DMS 273 (cell line): ENCODE data around the gene NPIPA3.
A peak's percentile ranks its signal among the peaks of the same experiment; 100 is the strongest.
"Not testable (repeated sequence)": the region's sequence is repeated elsewhere in the genome, so short reads cannot be mapped to it uniquely, and the experiment has no call there.

Experiments
- DNase-seq: peaks from one replicate; lab custom pipeline; 2025; ENCODE audit not compliant: unreplicated experiment; lab: John Stamatoyannopoulos, UW

The NPIPA3 gene

GRCh38 chr16:14703156-14704011 is at the start of gene NPIPA3:
NPIPA3 (plus strand) TSS chr16:14703411; CDS start chr16:14708944, 5,533 bp downstream.
- DNase-seq: not testable (repeated sequence)

- DNase-seq: peak; percentile 24
These were observed 45.1 kb upstream of the NPIPA3 start for GRCh38 chr16:14658063-14658462.

DNA sequence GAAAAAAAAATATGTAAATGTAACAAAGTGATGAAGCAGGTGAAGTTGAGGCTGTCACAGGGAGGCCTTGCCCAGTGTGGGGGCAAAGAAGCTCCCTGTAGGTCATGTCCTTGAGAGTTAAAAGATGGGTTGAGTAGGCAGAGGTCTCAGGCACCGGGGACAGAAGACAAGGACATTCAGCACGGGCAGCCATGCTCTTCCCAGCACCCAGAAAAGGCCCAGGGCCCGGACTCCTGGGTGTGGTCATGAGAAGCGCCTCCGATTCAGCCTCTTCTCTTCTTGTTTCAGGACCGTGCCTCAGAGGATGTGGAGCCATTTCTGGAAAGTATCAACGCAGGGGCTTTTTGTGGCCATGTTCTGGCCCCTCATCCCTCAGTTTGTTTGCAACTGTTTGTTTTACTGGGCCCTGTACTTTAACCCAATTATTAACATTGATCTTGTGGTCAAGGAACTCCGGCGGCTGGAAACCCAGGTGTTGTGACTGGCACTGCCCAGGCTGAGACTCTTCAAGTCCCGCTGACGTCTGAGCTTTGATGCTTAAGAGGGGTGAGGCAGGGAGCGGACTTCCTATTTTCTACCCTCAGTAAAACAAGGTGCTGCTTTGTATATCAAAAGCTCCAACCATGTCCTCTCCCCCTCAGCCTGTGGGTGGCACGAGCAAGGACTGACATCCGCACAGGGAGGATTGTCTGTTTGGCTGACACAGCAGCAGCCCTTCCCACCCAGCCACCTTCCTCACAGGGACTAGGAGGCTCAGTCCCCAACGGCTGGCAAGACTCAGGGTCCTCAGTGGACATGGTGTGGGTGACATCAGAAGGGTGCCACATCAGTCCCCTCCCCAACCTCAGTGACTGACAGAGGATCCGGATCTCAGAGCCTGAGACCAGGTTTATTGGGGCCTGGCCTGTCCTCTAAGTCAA is 35.6 kb upstream of the NPIPA3 start:
- no peak for DNase-seq

GRCh38 chr16:14668556-14669223 is 34.5 kb upstream of the NPIPA3 start:
- no peak for DNase-seq

DNA sequence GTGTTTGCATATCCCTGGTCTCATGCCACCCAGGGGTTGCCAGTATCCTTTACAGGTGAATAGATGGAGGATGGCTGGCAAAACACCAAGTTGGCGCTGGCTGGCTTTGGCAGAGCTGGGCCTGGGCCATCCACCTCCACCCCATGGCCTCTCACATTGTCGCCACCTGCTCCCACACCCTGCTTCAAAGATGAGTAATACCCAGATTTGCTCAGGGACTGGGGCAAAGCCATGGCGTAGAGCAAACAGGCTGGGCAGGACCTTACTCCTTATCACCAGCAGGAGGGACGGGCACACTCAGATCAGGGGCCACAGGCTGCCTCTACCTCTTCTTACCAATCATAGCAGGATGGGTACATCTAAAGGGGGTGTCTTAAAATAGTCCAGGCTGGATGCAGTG is 33.4 kb upstream of the NPIPA3 start:
- peak; percentile 28 for DNase-seq

DNA sequence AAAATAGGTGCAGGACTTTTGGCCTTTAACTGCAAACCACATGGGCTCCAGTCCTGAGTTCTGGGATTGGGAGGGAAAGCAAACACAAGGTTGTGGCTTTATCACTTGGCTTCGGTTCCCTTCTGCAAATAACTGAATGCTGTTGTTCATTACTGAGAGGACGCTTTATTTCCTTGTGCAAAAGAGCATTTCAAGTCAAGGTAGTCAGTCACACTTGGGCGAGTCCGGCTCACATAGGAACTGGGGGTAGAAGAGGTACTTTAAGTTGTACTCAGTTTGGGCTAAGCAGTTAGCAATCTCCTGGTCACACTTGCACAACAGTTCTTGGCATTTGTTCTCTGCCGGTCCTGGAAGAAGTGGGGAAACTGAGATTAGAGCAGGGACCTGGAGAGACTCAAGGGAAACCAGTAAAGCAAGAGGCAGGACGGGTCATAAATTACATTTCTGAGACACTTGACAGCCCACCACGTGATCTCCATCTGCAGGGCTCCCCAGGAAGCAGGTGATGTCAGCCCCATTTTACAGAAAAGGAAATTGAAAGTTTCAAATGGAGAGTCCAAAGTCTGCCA is 30.7 kb upstream of the NPIPA3 start:
- peak; percentile 10 for DNase-seq

DNA sequence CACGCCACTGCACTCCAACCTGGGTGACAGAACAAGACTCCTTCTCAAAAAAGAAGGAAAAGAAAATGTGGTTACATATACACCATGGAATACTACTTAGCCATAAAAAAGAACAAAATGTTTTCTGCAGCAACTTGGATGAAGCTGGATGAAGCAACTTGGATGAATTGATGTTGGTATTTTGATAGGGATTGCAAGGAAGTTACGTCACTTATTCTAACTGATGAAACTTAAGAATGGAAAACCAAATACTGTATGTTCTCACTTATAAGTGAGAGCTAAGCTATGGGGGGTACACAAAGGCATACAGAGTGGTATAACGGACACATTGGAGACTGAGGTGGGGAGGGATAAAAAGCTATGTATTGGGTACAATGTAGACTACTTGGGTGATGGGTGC is 26.6 kb upstream of the NPIPA3 start:
- no peak for DNase-seq

- DNase-seq: no peak
These were observed 25.6 kb upstream of the NPIPA3 start for GRCh38 chr16:14677627-14678026.

GRCh38 chr16:14678748-14679497 is 24.3 kb upstream of the NPIPA3 start:
- DNase-seq: no peak

DNA sequence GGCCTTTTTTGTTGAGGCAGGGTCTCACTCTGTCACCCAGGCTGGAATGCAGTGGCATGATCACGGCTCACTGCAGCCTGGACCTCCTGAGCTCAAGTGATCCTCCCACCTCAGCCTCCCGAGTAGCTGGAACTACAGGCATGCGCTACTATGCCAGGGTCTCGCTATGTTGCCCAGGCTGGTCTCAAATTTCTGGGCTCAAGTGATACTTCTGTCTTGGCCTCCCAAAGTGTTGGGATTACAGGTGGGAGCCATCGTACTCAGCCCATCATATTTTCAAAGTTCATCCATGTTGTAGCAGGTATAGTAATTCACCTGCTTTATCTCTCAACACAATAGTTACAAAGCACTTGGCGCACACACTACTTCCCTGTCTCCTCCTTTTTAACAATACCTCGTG is 22.8 kb upstream of the NPIPA3 start:
- DNase-seq: not testable (repeated sequence)

GRCh38 chr16:14681115-14681514 is 22.1 kb upstream of the NPIPA3 start:
- DNase-seq: no peak

GRCh38 chr16:14682121-14682520 is 21.1 kb upstream of the NPIPA3 start:
- no peak for DNase-seq

- not testable (repeated sequence) for DNase-seq
These were observed 17.1 kb upstream of the NPIPA3 start for GRCh38 chr16:14685870-14686793.

GRCh38 chr16:14694129-14694528 is 9.1 kb upstream of the NPIPA3 start, which contains the start of gene PLA2G10:
PLA2G10 (minus strand) TSS chr16:14694308; CDS start chr16:14694229, 79 bp downstream.
- not testable (repeated sequence) for DNase-seq

- DNase-seq: not testable (repeated sequence)
These were observed 1.4 kb upstream of the NPIPA3 start for GRCh38 chr16:14701859-14702258.

GRCh38 chr16:14702672-14703071 is 539 bp upstream of the NPIPA3 start:
- not testable (repeated sequence) for DNase-seq

DNA sequence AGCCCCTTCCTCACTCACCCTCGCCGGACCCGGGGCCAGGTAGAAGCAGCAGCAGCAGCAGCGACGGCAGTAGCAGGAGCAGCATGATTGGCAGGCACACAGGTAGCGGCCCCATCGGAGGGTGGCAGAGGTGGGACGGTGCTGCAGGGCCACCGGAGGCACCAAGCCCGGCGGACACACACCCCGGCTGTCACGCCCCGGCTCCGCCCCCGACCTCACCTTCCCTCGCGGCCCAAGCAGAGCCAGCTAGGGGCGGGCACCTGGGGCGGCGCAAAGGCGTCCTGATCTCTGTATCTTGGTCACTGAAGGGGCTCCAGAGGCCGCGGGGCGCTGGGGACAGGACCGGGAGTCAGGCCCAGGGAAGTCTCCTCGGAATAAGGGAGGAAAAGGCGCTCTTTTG is 30.0 kb downstream of the NPIPA3 start:
- not testable (repeated sequence) for DNase-seq

GRCh38 chr16:14740832-14741385 is 37.7 kb downstream of the NPIPA3 start:
- not testable (repeated sequence) for DNase-seq

DNA sequence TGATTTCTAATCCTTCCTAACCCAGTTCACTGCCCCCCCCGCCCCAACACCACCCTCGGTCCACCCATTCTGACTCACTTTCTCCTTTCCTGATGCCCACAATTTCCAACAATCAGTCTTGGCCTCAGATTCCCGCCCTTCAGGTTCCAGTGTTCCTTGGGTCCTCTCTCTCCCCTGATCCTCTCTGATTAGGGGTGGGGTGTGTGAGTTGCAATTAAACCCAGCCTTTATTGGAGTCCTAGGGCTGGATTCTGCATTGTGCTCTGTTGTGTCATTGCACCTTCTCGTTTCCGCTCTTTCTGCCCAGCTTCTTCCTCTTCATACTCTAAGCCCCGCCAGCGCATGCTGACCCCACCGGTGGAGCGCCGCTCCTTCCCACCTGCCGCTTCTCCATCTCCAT is 38.6 kb downstream of the NPIPA3 start:
- DNase-seq: not testable (repeated sequence)
